NOMO-1 (cell line): ENCODE measurements around the gene SEL1L.
"Not testable (repeated sequence)": the region's sequence is repeated elsewhere in the genome, so short reads cannot be mapped to it uniquely, and the experiment has no call there.

Experiments
- DNase-seq, 2 experiments: peaks; one replicate each; lab custom pipeline; 2025; ENCODE audit not compliant: unreplicated experiment in 2 of 2; lab: John Stamatoyannopoulos, UW

The SEL1L gene

DNA sequence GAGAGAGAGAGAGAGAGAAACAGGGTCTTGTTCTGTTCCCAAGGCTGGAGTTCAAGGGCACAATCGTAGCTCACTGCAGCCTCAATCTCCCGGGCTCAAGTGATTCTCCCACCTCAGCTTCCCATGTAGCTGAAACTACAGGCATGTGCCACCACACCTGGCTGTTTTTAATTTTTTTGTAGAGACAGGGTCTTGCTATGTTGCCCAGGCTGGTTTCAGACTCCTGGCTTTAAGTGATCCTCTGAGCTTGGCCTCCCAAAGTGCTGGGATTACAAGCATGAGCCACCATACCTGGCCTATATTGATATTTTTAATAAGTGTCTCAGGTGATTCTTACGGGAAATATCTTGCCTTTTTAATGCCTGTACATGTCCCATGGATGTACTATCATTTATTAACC is 82.7 kb downstream of the SEL1L start:
- DNase-seq: no peak

DNA sequence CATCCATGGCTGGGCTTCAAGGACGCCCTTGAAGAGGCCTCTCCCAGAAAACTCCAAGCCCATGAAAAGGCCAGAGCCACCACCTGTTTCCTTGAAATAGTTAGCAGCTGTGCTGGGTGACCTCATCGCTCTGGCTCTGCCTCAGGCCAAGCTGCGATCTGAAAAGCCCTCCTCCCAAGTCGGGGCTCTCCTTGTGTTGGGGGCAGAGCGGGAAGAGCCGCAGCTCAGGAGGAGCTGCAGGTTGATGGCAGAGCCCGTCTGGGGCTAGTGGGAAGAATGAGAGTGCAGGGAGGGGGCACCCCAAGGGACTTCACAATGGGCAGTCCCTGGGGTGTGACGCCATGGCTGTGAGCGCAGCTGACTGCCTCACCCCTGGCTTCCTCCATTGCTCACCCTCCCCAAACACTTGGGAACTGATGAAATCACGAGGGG is 83.5 kb downstream of the SEL1L start:
- no peak for DNase-seq

GRCh38 chr14:81449576-81449975 is 84.1 kb downstream of the SEL1L start:
- DNase-seq: no peak

DNA sequence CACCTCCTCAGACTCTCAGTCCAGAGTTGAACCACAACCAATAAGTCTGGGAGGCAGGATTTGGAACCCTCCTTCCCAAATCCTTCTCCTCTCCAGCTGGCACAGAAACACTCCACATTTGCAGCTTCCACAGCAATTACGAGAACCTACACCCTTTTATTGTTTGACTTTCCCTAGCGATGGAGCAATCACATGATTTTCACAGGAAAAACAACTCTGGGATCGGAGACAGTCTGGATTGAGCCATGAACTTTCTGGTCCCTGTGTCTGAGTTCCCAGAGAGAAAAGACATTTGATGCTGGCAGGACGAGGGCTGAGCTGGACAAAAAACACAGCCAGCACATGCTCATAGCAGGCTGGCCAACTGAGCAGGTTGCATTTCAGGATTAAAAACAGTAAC is 84.5 kb downstream of the SEL1L start:
- no peak for DNase-seq

GRCh38 chr14:81447021-81447764 is 86.5 kb downstream of the SEL1L start:
- DNase-seq: no peak

DNA sequence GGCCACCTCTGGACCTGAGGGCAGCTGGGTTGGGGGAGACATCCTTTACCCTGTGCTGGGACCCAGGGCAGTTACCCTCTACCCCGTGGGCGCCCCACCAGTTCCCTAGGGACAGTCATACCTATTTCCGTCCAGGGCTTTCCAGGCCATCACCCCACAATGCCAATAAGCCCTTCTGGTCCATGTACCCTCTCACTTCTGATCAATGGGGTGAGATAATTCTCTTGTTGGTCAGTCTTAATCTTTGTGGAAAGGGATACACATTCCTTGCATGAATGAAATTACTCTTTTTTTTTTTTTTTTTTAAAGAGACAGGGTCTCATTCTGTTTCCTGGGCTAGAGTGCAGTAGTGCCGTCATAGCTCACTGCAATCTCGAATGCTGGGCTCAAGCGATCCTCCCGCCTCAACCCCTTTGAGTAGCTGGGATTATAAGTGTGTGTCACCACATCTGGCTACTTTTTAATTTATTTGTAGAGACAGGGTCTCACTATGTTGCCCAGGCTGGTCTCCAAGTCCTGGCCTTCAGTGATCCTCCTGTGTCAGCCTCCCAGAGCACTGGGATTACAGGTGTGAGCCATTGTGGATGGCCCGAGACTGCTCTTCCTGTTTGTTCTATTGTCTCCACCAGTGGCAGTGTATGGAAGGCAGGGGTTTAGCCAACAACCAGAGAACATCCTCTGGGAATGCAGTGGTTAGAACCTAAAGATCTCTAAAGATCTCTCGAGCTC is 87.2 kb downstream of the SEL1L start:
- DNase-seq: no peak

DNA sequence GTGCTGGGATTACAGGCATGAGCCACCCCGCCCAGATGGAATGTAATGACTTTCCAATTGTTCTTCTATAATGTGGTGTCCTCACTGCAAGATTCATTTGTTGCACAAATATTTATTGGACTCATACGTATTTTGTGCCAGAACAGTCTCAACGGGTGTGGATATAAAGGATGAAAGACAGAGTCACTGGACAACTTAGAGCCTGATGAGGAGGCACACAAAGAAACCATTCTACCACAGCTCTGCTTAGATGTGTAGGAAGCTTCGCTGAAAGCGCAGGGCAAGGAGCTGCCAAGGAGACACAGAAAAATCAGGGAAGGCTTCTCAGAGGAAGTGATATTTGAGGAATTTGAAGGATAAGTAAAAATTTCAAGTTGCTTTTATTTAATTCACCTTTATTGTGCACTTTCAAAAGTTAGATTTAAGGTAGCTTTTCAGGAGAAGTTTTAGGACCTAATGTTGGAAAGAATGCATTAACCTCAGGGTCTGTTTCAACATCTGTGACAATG is 92.0 kb downstream of the SEL1L start:
- DNase-seq: no peak

DNA sequence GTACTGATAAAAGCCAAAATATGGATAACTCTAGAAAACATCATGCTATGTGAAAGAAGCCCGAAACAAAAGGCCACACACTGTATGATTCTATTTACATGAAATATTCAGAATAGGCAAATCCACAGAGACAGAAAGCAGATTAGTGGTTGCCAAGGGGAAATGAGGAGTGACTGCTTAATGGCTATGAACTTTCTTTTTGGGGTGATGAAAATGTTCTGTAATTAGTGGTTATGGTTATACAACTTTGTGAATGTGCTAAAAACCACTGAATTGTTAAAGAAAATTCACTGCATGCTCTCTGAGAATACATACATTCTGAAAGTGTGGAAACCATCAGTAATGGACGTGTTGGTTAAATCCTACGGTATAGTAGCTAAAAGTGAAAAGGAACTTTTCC is 93.6 kb downstream of the SEL1L start:
- DNase-seq: peak; percentile 34 to 71

- no peak for DNase-seq
Measured at GRCh38 chr14:81437244-81437643, 96.4 kb downstream of the SEL1L start.

GRCh38 chr14:81436296-81437138 is 97.1 kb downstream of the SEL1L start:
- DNase-seq: peak in 1 of 2 experiments; percentile 44

GRCh38 chr14:81435391-81436295 is 98.0 kb downstream of the SEL1L start:
- DNase-seq: peak in 1 of 2 experiments; percentile 9

GRCh38 chr14:81435048-81435390 is 98.6 kb downstream of the SEL1L start:
- DNase-seq: no peak

GRCh38 chr14:81434230-81434629 is 99.4 kb downstream of the SEL1L start:
- DNase-seq: no peak

GRCh38 chr14:81433378-81433777 is 100.3 kb downstream of the SEL1L start:
- DNase-seq: no peak

- DNase-seq: no peak
Measured at GRCh38 chr14:81432219-81432661, 101.4 kb downstream of the SEL1L start.

- DNase-seq: no peak
Measured at GRCh38 chr14:81430235-81430634, 103.4 kb downstream of the SEL1L start.

GRCh38 chr14:81429749-81430148 is 103.9 kb downstream of the SEL1L start:
- not testable (repeated sequence) for DNase-seq

- DNase-seq: no peak
Measured at GRCh38 chr14:81429028-81429427, 104.6 kb downstream of the SEL1L start.

DNA sequence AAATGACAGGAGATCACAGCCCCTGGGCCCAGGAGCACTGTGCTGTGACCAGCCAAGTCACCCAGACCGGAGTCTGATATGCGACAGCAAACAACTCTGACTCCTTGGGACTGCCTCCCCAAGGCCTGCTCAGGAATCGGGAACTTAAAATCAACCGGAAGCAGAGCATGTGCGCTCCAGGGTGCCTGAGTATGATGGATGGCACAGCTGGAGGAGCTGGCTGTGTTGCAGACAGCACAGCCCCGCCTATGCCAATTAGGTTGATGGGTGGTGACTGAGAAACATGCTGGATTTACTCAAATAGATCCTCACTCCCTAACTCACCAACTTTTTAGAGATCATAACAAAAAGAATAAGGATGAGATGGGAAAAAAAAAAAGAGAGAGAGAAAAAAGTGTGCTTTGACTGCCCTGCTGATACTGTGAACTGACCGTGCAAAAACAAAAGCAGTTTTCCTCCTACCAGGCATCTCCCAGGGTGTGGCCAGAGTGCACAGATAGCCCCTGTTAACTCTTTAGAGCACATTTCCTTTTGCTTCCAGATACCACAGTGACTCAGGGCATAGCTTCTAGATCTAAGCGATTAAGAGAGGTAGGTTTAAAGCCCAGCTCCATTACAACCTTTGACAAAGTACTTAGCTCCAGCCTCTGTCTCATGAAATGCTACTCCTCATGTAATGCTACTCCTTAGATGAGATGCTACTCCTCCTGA is 106.2 kb downstream of the SEL1L start:
- DNase-seq: peak; percentile 13 to 29
